ENCODE measurements around the gene SEZ6.

DNA sequence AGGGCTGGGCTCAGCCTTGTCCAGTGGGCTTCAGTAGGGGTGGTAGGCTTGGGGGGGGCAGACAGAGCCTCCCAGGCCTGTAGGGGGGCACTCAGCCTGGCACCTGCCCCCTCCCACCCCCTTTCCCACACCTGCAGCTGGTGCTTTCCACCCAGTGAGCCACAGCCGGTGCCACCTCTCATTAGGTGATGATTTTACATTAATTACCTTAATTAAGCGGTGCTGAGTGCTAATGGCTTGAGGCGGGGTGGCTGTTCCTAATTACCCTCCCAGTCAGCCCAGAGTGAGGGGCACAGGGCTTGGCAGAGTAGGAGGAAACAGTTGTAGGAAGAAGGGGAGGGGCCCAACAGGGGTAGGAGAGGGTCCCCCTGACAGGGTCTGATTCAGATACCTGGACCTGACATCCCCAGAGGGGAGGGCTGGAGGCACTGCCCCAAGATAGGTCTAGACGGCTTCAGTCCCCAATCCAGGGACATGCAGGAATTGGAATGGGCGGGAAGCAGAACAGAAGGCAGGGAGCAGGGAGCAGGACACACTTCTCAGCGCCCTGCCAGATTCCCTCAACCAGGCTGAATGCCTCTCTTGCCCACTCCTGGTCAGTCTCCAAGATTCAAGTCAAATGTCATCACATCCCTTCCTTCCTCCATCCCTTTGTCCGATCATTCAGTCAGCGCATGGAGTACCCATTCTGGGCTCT is 28.0 kb downstream of the SEZ6 start:
- TF ChIP-seq POLR2AphosphoS5 (IDR thresholded peaks at IDR 0.05; ENCODE audit: low read depth, low read length) (no peak), POLR2A (IDR thresholded peaks at IDR 0.05; ENCODE audit: low read depth, low read length) (no peak)

All from GM12892 (cell line).